B cell (primary cell): ENCODE results near the gene MIOX. TPM values are rescaled to one million over a fixed set of nuclear protein-coding genes. Genes with fewer than 3 reads are reported as not detected.

Experiments used
- ATAC-seq: fragments of 200-7000 bp; cut with Tn5 transposase; one replicate; pipeline ENCODE4 v1.10.0; 2021; ENCODE audit warnings: low read depth, mild to moderate bottlenecking, moderate number of reproducible peaks, moderate library complexity
- CTCF ChIA-PET: fragments of 350-600 bp; sonication (Branson Sonifier 250); formaldehyde crosslinking; loops from one replicate; lab custom pipeline; 2021; ENCODE audit warnings: antibody characterized with exemption, inconsistent platforms; lab: Charles Lee
- POLR2A ChIA-PET: fragments of 350-600 bp; sonication (Branson Sonifier 250); formaldehyde crosslinking; loops from one replicate; lab custom pipeline; 2021; ENCODE audit warnings: antibody characterized with exemption; lab: Charles Lee
- DNase-seq: peaks from one replicate; pipeline ENCODE4 v3.0.0; 2013
- H2AFZ ChIP-seq: 2 replicates; pipeline ENCODE4 v1.6.1; 2012; ENCODE audit warnings: mild to moderate bottlenecking, low read depth, low read length; ENCODE audit not compliant: insufficient read depth, poor library complexity, severe bottlenecking
- H3K27ac ChIP-seq, 2 donors: 1 replicate in 1 of 2; 2 replicates in 1 of 2; pipeline ENCODE4 v1.5.1; 2012 to 2013; ENCODE audit warnings: low read length in 2 of 2, mild to moderate bottlenecking in 2 of 2, moderate library complexity in 1 of 2
- H3K27me3 ChIP-seq, 4 experiments: fragments of 200-600 bp in 1 of 4; sonication (generic) in 1 of 4; replicated peaks in 1 of 4; 1 replicate in 2 of 4; 2 replicates in 2 of 4; pipeline versions ENCODE4 v1.6.1 to v1.7.0; 2013 to 2016; ENCODE audit warnings: low read length in 3 of 4, mild to moderate bottlenecking in 2 of 4, mixed read lengths in 1 of 4, moderate library complexity in 1 of 4; ENCODE audit not compliant: insufficient read depth in 4 of 4, control insufficient read depth in 3 of 4; ENCODE audit errors: control extremely low read depth in 1 of 4
- H3K36me3 ChIP-seq, 2 experiments: replicated peaks in 1 of 2; 1 replicate in 1 of 2; 2 replicates in 1 of 2; pipeline versions ENCODE4 v1.6.1 to v1.7.1; 2013; ENCODE audit warnings: low read length in 1 of 2; ENCODE audit not compliant: insufficient read depth in 2 of 2, control insufficient read depth in 1 of 2; ENCODE audit errors: control extremely low read depth in 1 of 2, extremely low read depth in 1 of 2
- H3K4me1 ChIP-seq, 2 donors: fragments of 200-600 bp in 1 of 2; sonication (generic) in 1 of 2; 1 replicate in 1 of 2; 2 replicates in 1 of 2; pipeline versions ENCODE4 v1.5.1 to v1.6.1; 2013 to 2017; ENCODE audit warnings: low read length in 2 of 2; ENCODE audit not compliant: control insufficient read depth in 2 of 2, insufficient read depth in 2 of 2
- H3K4me2 ChIP-seq: replicated peaks from 2 replicates; pipeline ENCODE3; 2012; ENCODE audit warnings: mild to moderate bottlenecking, low read depth, low read length; ENCODE audit not compliant: poor library complexity, severe bottlenecking
- H3K4me3 ChIP-seq, 5 experiments: fragments of 200-600 bp in 1 of 5; sonication (generic) in 1 of 5; 1 replicate in 3 of 5; 2 replicates in 2 of 5; pipeline versions ENCODE4 v1.5.1 to v1.7.0; 2011 to 2016; ENCODE audit warnings: low read length in 4 of 5, mild to moderate bottlenecking in 4 of 5, low read depth in 2 of 5, control low read depth in 1 of 5, moderate library complexity in 1 of 5; ENCODE audit not compliant: insufficient read depth in 1 of 5; ENCODE audit errors: control extremely low read depth in 1 of 5, extremely low read depth in 1 of 5
- H3K79me2 ChIP-seq: fragments of 200-600 bp; sonication (generic); one replicate; pipeline ENCODE4 v1.6.0; 2016; ENCODE audit warnings: low read length; ENCODE audit not compliant: control insufficient read depth, insufficient read depth
- H3K9ac ChIP-seq: fragments of 200-600 bp; sonication (generic); 2 replicates; pipeline ENCODE4 v1.6.1; 2017; ENCODE audit warnings: mild to moderate bottlenecking, low read length, moderate library complexity
- H3K9me3 ChIP-seq, 3 donors: one replicate each; pipeline versions ENCODE4 v1.6.1 to v1.7.1; 2013; ENCODE audit warnings: low read length in 2 of 3; ENCODE audit not compliant: control insufficient read depth in 2 of 3, insufficient read depth in 1 of 3; ENCODE audit errors: control extremely low read depth in 1 of 3
- H4K20me1 ChIP-seq: 2 replicates; pipeline ENCODE4 v1.6.0; 2012; ENCODE audit warnings: mild to moderate bottlenecking, low read length; ENCODE audit not compliant: insufficient read depth, control insufficient read depth, poor library complexity, severe bottlenecking
- H3K27ac Mint-ChIP-seq: one replicate; pipeline ENCODE4 v1.8.0; 2021; ENCODE audit warnings: mixed read lengths
- H3K27me3 Mint-ChIP-seq: one replicate; pipeline ENCODE4 v1.8.0; 2021; ENCODE audit warnings: mixed read lengths
- H3K4me1 Mint-ChIP-seq: one replicate; pipeline ENCODE4 v1.8.0; 2021; ENCODE audit warnings: mixed read lengths
- H3K4me3 Mint-ChIP-seq: one replicate; pipeline ENCODE4 v1.8.0; 2021; ENCODE audit warnings: mixed read lengths
- H3K9me3 Mint-ChIP-seq: one replicate; pipeline ENCODE4 v1.8.0; 2022; ENCODE audit warnings: mixed read lengths; ENCODE audit not compliant: insufficient read depth
- CTCF ChIP-seq: fragments of 200-600 bp; IDR thresholded peaks from one replicate; pipeline ENCODE4 v1.8.0; 2022; ENCODE audit warnings: antibody characterized with exemption, mild to moderate bottlenecking
- EZH2 ChIP-seq: IDR thresholded peaks from 2 replicates; pipeline ENCODE4 v1.6.1; 2012; ENCODE audit warnings: borderline replicate concordance, low read depth, mild to moderate bottlenecking, moderate library complexity, low read length; ENCODE audit not compliant: insufficient read depth, poor library complexity, severe bottlenecking
- WGBS: methylation state at CpG from one replicate; pipeline ENCODE4 v1.1.5; 2013; ENCODE audit warnings: missing lambda C conversion rate; ENCODE audit not compliant: insufficient coverage; 5-methylcytosine and 5-hydroxymethylcytosine counted together
- intact Hi-C: fragments of 100-400 bp; cut with micrococcal nuclease; formaldehyde crosslinking; loops from one replicate; pipeline ENCODE4 v1.10.0; 2022
- polyA plus RNA-seq: library from polyadenylated mRNA; depleted of rRNA; stranded (reverse); fragments of >200 nt; gene quantifications from 2 replicates; pipeline ENCODE4 v1.2.3, GENCODE V29; 2012
- total RNA-seq, 2 donors: library from RNA; stranded (reverse); fragments of 120-200 nt in 1 of 2; gene quantifications; 1 replicate in 1 of 2; 2 replicates in 1 of 2; pipeline versions ENCODE4 v1.2.3 to v1.2.4, GENCODE V29; 2013 to 2022

Gene MIOX
- total and polyA plus RNA-seq, 2 donors (not counting 1 experiment from before 2014, with no cell fraction given): 0.88 TPM; not detected in 1

GRCh38 chr22:50506611-50507420, 20.2 kb downstream of the MIOX start:
- Mint-ChIP-seq H3K27me3 (no peaks in the 10 kb centered on the region), H3K4me3 (peak overlapping the region; percentile 95), H3K27ac (peak overlapping the region; percentile 90), H3K4me1 (peaks cover 27% of the 10 kb centered on the region), H3K9me3 (no peaks in the 10 kb centered on the region)
- ChIA-PET CTCF (interaction anchor here (1.2 to 5.8 kb wide), 4 partner anchors 12 to 164 kb away, joined by 3 to 71 read pairs (median 6); partner anchors contain the start of genes SCO2 and SYCE3), POLR2A (interaction anchor here (0.5 to 1.9 kb wide), 9 partner anchors 14 to 114 kb away, joined by 3 to 20 read pairs (median 8); partner anchors contain the start of genes CHKB and TYMP)
- Histone ChIP-seq H3K4me3 (peak overlapping the region; percentile 38 to 92 (median 91)), H4K20me1 (peaks cover 30% of the 10 kb centered on the region), H3K4me2 (peak overlapping the region; percentile 93), H3K4me1 (peaks cover 19 to 29% of the 10 kb centered on the region in 2 donors), H2AFZ (peak overlapping the region; percentile 78), H3K27ac (peak overlapping the region; percentile 85 to 87), H3K27me3 (no peaks in the 10 kb centered on the region), H3K9ac (peak overlapping the region; percentile 81), H3K9me3 (no peaks in the 10 kb centered on the region), H3K36me3 (peaks cover 0 to 32% of the 10 kb centered on the region in 2 experiments), H3K79me2 (peaks cover 47% of the 10 kb centered on the region)
- ATAC-seq (no peak), DNase-seq (no peak)
- WGBS: 55% methylated on average over 18 of the region's 21 CpGs
- intact Hi-C loops: loop anchor here (1.0 to 5.0 kb wide), 2 partner anchors 38 to 165 kb away; partner anchors contain the start of gene PPP6R2
- TF ChIP-seq CTCF (no peak), EZH2 (no peak)
